Epidermal melanocyte (primary cell): ENCODE data around the gene CD80.
"Not testable (repeated sequence)": the region's sequence is repeated elsewhere in the genome, so short reads cannot be mapped to it uniquely, and the experiment has no call there.

Experiments
- DNase-seq: peaks from one replicate; pipeline ENCODE4 v3.0.0; 2011; ENCODE audit warnings: low spot score; ENCODE audit not compliant: insufficient read length

The CD80 gene, protein sequence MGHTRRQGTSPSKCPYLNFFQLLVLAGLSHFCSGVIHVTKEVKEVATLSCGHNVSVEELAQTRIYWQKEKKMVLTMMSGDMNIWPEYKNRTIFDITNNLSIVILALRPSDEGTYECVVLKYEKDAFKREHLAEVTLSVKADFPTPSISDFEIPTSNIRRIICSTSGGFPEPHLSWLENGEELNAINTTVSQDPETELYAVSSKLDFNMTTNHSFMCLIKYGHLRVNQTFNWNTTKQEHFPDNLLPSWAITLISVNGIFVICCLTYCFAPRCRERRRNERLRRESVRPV

DNA sequence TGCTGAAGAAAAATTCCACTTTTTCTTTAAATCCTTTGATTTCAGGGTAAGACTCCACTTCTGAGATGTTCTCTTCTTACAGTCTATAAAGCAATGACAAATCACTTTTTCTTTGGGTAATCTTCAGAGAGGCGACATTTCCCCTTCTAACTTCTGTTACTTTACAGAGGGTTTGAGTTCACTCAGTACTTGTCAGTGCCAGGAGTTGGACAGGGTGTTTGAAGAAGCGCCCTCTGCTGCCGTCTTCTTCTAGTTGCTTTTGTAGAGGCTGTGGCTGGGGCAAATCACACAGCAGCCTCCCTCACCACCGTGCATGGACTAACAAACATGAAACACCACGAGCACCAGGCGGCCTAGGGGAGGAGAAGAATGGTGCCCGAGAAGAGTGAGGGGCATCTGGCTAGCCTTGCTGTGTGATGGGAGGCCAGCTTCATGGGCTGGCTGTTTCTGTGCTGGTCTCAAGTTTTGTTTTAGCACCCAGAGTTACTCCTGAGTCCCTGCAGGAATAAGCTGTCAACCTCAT lies at the start of gene CD80:
Gene CD80 (minus strand): TSS at position 174 of the 523 bp plus-strand sequence. CDS start 1,886 bp downstream, outside the sequence.
- DNase-seq = no peak

DNA sequence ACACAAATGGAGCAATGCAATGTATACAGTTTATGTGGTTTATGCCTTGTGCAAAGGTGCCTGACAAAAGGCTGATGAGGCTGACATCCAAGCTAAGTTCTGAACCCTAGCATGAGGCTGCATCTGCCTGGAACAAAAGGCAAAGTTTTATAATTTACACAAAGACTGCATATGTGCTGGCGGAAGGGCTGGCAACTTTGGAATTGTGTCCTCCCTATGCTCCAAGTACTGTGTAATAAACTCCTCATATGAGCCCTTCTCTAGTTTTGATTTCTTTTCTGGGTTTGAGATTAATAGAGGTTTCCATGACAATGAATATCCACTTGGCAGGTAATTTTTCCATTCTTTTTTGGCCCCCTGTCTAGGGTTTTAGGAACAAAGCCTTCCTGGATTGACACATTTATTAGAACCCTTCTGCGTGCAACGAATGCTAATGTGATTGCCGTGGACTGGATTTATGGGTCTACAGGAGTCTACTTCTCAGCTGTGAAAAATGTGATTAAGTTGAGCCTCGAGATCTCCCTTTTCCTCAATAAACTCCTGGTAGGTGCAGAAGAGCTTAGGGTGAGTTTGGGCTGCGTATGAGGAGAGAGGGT lies 49.1 kb upstream of the CD80 start:
- DNase-seq = no peak

DNA sequence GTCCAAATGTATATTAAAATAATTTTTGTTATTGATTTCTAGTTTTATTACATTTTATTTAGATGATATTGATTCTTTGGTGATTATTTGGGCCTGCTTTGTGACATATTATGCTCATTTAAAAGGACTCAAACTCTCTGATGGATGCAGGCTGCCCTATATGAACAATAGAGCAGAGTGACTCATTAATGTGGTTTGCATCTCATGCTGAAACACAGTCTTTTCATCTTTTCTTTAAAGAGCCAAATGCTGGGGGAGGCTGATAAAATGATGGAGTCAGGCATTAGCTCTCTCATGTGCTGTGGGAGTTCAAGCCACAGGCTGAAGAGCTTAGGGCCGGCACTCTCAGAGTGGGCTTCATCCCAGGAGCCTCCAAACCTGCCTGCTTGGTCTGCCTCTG lies 45.5 kb upstream of the CD80 start:
- no peak for DNase-seq

DNA sequence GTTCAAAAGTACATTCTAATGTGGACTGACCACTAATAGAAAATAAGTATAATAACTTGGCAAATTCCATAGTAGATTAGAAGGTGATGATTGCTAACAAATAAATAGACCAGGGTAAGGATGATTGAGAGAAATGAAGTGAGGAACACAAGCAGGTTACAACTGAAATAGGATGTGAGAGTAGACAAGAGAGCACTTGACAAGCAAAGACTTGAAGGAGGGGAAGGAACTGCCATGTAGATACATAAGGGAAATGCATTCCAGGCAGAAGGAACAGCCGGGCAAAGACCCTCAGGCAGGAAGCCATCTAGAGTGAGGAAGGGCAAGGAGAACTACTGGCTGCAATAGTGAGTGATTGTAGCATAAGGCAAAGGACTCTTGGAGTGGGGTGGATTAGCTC lies 43.3 kb upstream of the CD80 start:
- DNase-seq = no peak

DNA sequence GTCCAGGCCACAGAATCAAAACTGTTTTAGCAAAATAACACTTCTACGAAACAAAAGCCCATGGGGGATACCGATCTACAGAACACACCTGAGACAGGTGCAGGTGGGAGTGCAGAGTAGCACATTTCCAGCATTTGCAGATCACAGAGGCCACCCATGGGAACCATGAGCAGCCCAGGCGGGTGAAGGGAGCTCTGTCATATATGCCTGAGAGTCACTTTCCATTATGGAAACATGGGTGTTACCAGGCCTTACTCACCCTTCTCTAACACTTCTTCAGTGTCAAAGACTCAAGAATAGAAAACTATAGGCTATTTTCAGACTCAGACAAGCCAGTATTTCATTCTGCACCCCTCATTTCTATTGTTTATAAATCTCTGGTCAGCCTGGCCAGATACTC lies 41.7 kb upstream of the CD80 start:
- no peak for DNase-seq

DNA sequence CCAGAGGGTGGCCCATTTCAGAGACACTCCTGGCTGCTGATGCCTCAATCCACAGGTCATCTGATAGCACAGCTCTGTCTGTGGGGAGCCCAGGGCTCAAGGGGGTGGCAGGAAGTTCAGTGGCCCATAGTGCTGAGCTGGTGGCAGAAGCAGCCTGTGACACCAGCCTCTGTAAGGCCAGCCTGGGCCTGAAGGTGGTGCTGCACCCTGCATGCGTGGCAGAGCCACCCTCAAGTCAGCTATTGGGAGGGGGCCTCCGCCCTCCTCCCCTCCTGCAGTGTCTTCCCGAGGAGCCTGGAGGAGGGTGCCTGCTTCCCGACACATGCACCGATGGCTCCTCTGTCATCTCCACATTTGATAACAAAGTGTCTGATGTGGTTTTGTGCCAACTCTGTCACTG lies 41.3 kb upstream of the CD80 start:
- no peak for DNase-seq

DNA sequence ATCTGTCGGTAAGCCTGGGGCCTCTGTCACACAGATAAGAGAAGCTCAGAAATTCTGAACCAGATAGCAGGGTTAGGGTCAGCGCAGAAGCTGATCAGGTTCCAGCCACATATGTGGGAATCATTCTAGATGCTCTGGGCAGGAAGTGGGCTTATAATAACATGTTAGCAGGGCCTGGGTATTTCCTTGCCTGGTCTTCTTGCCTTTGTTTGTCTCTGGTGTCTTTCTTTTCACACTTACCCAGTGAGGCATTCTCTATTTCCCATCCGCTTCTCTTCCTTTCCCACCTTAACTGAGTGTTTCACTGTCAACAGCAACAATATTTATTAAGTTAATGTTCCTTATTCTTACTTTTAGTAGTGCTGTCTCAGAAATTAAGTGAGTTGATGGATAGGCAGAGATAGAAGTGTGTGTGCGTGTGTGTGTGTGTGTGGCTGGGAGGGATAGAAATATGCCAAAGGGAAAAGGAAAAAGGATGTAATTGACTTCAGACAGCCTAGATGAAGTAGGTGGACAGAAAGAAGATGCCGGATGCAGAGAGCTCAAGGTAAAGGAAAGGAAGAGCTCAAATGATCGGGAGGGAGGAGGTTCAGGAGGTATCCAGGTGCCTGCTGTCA lies 40.3 kb upstream of the CD80 start:
- no peak for DNase-seq

DNA sequence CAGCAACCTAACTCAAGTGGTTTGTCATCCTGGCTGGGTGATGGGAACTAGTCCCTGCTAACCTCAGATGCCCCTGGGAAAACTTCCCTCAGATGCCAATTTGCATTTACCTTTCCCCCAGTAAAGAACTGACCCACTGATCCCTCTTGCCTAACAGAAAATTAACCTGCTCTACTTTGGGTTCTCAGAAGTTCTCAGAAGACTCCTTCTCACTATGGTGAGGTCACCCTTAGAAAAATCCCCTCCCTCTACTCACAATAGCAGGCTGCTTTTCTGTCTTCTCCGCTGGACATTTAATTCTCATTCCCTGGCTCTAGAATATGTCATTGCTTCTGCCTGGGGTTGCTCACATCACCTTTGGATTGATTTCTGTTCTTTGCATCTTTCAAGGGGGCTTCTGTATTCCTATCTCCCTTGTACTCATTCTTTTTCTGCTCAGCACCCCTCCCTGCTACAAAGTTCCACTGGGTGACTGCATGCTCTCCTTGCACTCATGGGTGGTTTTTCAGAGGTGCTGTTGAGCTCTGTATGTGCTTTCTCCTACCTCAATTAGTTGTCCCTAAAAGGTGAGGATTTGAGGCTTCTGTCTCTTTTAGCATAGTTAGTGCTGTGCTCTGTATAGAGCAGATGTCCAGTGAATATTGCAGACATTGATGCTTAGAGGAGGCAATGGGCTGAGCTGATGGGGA lies 39.1 kb upstream of the CD80 start:
- no peak for DNase-seq

DNA sequence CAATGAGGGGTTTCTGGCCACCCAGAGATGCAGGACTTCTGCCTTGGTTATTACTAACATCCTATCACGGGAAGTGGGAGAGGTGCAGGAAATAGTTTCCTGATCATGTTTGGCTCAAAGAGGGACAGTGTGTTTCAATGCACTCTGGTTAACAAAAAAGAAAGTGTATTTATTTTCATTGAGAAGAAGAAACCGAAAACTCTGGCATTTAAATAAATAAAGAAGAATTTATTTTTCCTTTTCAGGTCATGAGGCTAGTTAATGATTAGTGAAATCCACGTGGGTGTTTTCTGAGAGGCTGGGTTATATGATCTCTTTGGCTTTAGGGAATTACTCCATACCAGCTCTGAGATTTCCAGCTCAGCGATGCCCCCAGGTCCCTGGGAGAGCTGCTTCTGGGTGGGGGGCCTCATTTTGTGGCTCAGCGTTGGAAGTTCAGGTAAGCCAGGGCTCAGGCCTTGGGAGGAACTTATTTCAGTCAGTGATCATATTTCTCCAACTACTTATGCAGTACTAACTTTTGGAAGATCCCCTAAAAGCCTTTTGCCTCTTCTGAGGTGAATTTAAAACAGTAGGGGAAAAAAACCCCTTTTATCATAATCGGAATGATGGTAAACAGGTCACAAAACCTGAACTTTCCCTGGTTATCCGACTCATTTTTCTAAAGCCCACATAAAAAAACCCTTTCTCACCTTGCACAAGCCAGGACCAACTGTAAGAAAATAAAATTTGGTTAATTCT lies 38.3 kb upstream of the CD80 start, which contains the start of gene PLA1A:
Gene PLA1A (plus strand): TSS at position 338 of the 741 bp plus-strand sequence. CDS start 29 bp downstream, at position 367.
- DNase-seq = no peak

DNA sequence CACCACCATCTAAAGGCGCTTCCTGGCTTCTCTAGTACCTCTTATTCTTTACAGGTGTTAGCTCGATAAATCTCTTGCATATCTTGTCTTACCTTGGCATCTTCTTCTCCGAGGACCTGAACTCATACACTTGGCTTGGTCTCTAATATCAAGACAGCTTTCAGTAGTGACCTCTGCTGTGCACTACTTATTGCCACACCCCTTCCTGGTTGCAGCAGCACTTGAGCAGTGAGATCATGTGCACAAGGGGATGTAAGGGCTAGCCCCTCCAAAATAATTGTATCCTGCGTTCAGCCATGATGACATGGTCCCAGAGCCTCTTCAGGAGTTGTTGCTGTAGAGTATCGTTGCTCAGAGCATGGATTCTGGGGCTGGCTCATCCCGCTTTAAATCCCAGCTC lies 37.0 kb upstream of the CD80 start:
- DNase-seq = no peak

DNA sequence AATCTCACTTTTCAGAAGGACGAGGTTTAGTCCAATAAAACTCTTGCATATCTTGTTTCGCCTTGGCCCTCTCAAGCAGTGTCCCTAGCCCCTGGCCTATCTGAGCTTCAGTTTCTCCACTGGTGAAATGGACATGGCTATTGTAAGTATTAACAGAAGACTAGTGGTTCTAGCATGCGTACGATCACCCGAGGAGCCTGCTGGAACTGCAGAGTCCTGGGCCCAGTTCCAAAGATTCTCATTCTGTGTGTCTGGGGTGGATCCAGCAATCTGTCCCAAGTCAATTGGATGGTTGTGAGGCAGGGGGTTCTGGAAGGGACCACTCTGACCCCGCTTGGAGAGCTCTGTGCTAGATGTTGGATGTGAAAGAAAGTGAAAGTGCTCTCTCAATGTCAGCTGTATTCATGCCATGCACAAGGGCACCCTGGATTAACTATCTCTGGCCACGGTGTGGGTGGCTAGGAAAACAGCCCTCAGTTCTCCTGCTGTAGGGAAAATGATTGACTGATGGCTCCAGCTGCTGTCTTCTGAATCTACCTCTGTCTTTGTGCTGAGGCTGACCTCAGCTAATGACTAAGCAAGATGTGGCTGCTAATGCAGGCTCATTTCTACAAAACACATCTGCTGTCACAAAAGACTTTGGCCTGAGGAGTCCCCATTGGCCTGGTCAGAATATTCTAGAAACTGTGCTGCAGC lies 36.4 kb upstream of the CD80 start:
- no peak for DNase-seq

DNA sequence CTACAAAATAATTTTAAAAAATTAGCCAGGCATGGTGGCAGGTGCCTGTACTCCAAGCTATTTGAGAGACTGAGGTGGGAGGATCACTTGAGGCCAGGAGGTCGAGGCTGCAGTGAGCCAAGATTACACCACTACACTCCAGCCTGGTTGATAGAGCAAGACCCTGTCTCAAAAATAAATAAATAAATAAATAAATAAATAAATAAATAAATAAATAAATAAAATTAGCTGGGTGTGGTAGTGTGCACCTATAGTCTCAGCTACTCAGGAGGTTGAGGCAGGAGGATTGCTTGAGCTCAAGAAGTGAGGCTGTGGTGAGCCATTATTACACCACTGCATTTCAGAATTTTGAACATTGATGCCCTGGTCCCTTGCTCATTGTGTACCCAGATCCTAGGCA lies 35.5 kb upstream of the CD80 start:
- DNase-seq = not testable (repeated sequence)

DNA sequence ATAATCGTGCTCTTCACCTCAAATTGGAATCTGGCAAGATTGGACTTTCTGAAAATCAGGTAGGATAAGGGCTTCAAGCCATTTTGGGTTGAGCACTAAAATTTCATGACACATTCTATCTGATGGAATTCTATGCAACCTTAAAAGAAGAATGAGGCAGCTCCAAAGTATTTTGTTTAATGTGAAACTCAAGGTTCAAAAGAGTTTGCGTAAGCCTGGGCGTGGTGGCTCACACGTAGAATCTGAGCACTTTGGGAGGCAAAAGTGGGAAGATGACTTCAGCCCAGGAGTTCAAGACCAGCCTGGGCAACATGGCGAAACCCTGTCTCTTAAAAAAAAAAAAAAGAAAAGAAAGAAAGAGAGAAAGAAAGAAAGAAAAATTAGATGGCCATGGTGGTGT lies 34.7 kb upstream of the CD80 start:
- DNase-seq = no peak

DNA sequence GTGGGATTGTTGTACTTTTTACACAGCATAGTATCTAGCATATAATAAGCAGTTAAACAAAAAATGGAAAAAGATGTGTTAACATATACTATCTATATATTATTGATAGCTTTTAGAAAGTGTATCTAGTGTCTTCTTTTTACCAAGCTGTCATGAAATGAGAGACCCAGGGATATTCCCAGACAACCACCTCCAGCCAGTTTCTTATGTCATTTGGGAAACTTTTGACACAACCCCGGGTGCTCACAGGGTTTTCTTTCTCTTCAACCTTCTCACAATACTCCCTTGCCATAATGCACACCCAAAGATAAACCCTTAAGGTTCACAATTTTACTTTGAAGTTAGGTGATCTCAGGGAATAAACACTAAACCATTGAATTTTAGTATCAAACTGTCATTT lies 33.4 kb upstream of the CD80 start:
- no peak for DNase-seq

DNA sequence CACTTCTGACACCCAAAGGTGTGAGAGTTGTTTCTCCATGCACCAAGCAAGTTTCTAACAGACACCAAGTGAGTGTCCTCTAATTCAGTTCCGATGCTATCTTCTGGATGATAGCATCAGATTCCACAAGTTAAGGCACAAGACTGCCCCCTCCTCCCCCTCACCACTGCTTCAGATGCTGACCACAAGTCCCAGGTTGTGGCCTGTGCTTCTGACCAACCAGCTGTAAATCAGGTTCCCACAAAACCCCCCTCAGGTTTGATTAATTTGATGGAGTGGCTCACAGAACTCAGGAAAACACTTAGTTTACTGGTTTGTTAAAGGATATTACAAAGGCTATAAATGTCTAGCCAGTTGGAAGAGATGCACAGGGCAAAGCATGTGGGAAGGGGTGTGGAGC lies 31.3 kb upstream of the CD80 start:
- no peak for DNase-seq

DNA sequence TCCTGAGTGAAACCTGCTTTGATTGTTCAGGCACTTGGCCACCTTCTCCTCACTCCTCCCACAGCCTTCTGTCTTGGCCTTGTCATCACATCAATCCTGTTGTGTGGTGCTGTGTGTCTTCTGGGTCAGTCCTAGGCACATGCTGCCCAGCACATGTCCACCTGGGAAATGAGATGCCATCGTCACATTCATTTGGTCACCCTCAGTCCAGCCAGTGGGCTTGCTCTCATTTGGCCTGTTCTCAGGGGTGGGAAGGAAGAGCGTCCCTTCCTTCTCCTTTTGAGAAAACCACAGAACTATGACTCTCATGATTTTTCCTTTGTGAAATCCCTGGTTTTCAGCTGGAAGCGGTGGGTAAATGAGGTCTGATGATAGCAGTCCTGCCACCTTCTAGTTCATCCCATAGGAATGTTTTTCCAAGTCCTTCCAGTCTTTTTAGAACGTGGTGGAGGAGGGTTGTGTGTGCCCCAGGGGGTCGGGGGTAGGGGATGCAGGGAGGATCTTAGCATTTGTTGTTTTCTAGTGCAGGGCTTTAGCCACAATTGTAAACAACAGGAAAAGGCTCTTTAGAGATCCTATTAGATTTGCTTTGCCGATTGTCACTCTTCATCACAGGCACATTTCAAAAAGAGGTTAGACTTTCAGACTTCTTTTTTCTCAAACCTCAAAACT lies 29.8 kb upstream of the CD80 start:
- no peak for DNase-seq

DNA sequence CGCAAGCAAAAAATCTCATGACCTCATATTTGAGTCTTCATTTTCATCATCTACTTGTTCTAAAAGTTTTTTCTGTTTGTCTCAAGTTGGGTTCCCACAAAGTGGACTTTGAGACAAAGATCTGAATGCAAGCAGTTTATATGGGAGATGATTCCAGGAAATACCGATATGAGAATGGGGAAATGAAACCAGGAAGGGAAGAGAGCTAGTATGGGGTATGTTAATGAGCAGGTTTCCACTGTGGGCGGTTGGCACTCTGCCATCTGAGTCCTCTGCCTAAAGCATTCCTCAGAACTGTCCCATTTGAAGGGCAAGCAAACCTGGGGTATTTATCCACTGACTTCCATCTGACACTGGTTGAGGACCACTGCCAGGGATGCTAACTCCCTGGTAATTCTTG lies 28.7 kb upstream of the CD80 start:
- DNase-seq = no peak

DNA sequence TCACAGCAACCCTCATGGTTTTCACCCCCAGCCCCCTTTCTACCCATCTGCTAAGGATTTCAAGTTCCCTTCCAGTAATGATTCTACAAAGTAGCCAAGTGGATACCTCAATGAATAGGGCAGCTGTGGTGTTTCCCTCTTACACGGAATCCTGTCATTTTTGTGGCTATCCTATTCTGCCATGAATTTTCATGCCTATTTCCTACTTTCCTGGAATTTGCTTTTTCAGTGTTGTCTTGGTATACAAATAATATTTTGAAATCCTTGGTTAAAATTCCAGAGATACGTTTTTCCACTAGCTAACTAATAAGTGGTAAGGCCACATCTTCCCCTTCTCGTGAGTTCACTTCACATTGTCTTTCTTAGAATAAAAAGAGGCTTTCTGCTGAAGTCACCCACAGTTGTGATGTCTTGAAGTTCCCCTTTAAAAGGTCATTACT lies 27.3 kb upstream of the CD80 start:
- DNase-seq = no peak

DNA sequence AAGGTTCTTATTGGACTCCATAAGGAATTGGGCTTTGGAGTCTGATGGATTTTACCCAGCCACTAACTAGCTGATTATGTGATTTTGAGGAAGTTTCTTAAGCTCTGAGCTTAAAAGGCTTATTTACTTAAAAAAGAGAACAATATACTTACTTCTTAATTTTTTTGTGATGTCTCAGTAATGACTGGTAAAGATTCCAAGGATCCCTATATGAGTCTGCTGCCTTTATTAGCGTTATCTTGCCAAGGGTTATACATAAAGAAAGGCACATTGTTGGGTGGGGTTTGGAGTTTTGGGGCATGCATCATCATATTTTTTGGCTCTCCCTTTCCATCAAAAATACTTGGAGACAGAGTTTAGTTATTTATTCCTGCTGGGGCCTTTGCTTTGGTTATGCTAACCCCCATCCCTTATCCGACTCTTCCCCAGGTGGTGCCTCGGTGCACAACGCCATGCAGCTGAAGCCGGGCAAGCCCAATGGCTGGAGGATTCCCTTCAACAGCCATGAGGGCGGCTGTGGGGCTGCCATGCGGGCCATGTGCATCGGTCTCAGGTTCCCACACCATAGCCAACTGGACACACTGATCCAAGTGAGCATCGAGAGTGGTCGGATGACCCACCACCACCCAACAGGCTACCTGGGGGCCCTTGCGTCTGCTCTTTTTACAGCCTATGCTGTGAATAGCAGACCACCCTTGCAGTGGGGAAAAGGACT lies 26.6 kb upstream of the CD80 start:
- no peak for DNase-seq
